Activated gamma-delta T cell (primary cell): ENCODE data around the gene NSF.

ENCODE experiments used
- DNase-seq: peaks from one replicate; lab custom pipeline; 2025; lab: John Stamatoyannopoulos, UW

NSF gene

DNA sequence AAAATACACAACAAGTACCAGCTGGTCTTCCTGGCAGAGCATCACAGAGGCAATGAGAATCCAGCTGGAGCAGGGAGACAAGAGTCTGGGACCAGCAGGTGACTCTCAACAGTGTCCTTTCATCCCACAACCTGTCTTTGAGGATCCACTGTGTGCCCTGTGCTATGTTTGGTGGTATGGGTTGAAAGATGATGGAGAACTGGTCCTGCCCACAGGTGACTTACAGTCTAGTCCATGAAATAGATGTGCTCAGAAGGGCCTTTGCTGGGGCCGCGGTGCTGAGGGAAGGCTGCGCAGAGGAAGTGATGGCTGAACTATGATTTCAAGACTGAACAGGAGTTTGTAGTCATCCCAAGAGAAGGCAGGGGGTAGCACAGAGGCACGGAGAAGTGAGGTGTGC lies 210.1 kb downstream of the NSF start:
- no peak for DNase-seq

DNA sequence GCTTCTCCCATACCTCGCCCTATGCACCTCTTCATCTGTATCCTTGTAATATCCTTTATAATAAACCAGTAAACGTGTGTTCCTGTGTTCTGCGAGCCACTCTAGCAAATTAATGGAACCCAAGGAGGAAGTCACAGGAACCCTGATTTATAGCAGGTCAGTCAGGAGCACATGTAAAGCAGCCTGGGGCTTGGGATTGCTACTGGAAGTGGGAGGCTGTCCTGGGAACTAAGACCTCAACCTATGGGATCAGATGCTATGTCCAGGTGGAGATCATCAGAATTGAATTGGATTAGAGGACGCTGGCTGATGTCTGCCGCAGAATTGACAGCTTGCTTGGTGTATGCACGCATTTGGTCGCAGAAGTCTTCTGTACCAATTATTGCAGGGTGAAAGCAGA lies 212.3 kb downstream of the NSF start:
- DNase-seq: no peak

DNA sequence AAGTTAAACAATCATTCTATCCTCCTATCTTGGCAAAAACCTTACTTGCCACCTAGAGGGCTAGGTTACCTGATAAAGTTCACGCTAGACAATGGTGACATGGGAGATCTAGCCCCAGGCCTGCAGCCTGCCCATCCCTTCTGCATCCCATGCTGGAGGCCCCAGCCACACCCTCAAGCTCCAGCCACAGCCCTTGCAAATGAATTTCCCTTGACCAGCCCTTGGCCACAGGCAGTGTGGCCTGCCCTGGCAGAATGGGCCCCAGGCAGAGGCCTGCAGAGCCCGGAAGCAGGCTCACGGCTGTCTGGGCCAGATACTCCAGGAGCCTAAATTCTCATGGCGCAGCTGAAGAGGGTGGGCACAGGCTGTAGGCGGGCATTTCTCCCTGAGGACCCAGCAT lies 213.1 kb downstream of the NSF start:
- no peak for DNase-seq

DNA sequence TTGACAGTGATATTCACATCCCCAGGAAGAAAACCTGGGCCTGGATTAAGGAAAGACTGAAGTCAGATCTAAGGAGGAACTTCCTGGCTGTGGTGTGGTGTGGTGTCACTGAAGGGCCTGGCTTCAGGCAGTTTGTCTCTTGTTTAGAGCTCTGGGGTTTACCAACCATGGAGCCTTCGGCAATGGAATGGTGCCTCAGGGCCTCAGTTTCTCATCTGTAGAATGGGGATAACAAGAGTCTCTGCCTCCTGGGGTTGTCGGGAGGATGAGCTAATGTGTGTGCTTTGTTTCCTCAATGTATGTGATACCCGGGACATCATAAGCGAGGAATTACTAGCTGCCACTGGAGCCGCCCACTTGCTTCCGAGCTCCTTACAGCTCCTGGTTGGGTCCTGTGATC lies 215.3 kb downstream of the NSF start:
- DNase-seq: no peak
